HG03571 (cell line): Measurements from ENCODE around the gene CUBN.

Source experiments
- ATAC-seq: cut with Tn5 transposase; IDR thresholded peaks from one replicate; pipeline ENCODE4 v1.9.1; 2021; ENCODE audit not compliant: unreplicated experiment

The CUBN gene

GRCh38 chr10:17109475-17110207 lies 20.0 kb downstream of the CUBN start:
- ATAC-seq, result no peak

- ATAC-seq, result no peak
These were observed 20.6 kb downstream of the CUBN start for GRCh38 chr10:17109046-17109445.

DNA sequence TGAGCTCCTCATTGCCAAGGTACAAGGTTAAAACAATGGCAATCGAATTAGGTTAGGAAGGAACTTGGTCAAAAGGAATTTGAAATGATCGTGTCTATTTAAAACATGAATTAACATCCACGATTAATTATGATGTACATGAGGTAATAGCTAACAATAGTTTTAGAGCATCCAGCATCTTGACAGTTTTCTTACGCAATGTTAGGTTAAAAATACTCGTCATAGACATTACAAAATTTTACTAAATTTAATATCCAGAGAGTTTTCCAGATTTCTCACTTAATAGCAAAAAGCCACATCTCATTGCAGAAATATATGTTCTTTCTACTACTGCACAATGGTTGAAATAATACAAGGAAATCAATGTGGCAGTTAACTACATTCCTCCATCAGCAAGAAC lies 22.6 kb downstream of the CUBN start:
- no peak for ATAC-seq

GRCh38 chr10:17101910-17102266 lies 27.7 kb downstream of the CUBN start:
- no peak for ATAC-seq

DNA sequence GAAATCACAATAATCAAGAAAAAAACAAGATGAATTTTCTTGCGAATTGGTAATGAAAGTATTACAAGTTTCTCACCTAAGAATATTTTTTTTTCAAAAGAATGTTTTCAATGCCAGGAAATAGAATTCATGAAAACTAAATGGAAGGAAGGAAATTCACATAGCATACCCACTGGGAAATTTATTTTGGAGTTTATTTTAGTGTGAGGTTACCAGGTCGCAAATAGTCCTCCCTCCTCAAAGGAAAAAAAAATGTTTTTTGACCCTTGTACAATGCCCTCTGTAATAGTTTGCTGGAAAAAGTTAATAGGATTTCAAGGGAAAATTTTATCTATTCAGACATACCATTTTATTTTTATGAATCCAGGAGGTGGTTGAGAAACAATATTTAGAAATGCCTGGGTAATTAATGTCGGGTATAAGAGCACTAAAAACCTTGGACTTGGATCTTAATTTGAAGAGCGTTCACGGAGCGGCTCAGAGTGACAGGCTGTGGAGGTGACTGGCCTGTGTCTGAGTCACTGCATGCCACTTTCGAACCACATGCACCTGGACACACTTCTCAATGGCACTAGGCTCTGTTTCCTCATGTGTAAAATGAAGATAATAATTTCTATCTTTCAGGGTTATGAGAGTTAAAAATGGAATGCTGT lies 28.2 kb downstream of the CUBN start:
- ATAC-seq, result no peak

- no peak for ATAC-seq
These were observed 29.0 kb downstream of the CUBN start for GRCh38 chr10:17100586-17100985.

DNA sequence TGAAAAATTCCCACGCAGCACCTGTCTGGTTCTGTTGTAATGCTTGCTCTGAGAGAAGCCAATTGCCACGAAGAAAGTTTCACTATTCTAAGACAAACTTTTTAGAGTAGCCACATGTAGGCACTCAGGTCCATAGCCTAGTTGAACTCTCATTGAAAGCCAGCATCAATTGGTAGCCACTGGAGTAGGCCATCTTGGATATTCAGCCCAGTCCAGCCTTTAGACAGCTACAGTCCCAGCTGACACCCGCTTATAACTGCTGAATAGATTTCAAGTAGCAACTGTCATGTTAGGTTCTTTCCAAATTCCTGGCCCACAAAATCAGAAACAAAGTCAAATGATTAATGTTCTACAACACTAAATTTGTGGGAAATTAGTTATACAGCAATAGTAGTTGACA lies 31.6 kb downstream of the CUBN start:
- no peak for ATAC-seq

GRCh38 chr10:17094844-17095243 lies 34.8 kb downstream of the CUBN start:
- ATAC-seq, result no peak

DNA sequence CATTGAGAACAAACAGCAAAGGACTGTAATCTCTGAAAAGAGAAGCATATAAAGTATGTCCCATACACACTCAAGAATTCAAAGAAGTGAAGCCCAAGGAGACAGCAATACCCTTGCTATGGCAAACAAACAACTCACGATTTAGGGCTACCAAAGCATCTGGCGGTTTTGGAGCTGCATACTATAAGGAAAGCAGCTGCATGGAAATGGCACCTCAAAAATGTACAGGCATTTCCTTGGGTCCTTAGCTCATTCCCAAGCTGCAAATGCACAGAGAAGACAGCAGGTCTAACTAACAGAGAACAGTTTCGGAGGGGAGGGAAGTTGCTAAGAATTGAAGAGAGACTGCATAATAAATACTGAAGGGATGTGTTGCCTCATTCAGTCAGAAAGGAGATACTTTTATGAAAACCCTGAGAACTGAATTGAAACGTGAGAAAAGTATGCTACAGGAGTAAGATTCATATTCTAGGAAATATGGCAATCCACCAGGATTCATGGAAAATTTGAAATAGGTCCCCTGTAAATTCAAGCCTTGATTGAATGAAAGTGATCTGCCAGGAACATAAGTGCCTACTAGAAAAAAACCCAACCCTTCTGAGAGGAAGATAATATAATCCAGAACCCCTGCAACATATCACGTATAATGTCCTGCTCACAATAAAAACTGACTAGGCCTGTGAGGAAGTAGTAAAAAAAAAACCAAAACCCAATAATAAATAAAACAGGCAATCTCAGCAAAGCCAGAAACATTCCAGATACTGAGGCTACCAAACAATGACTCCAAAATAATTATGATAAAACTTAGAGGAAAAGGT lies 36.4 kb downstream of the CUBN start:
- ATAC-seq, result no peak

DNA sequence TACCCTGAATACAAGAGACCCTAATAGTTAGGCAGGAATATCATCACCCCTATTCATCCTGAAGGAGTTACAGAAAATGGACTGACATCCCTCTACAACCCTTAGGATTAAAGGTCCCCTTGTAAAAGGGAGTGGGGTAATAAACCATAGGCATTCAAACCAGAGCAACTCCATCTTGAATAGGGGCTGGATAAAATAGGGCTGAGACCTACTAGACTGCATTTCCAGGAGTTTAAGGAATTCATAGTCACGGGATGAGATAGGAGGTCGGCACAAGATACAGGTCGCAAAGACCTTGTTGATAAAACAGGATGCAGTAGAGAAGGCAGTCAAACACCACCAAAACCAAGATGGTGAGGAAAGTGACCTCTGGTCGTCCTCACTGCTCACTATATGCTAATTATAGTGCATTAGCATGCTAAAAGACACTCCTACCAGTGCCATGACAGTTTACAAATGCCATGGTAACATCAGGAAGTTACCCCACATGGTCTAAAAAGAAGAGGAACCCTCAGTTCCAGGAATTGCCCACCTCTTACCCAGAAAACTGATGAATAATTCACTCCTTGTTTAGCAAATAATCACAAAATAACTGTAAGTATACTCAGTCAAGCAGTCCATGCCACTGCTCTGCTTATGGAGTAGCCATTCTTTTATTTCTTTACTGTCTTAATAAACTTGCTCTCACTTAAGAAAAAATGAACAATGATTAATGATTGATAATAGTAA lies 37.2 kb downstream of the CUBN start:
- no peak for ATAC-seq

DNA sequence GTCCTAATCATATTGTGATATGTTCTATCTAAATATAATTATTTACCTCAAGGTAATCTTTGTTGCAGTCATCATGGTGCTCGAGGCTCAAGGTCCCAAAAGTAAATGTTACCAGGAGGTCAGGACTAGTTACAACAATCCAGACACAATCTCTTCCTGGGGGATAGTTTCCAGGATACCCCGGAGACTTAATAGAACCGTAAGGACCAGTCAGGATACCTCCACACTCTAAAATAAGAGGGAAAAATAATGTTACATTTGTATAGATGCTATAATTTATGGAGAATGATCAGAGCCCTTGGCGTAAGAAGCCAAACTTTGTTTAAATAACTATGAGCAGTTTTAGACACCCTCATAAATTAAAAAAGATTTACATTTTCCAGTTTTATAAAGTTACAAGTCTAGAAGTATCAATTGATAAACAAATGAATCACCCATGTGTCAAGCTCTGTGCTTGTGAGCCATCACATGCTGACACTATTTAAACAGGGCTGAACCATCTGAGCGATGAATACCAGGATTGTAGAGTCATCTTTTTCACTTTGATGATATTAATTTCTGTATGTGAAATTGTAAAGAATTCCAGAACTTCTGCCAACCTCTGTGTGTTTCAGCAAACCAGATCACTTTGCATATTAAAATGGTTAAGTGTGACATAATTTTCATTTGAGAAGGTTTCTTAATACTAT lies 41.3 kb downstream of the CUBN start:
- ATAC-seq, result no peak

GRCh38 chr10:17086865-17087367 lies 42.7 kb downstream of the CUBN start:
- no peak for ATAC-seq

GRCh38 chr10:17085011-17085725 lies 44.4 kb downstream of the CUBN start:
- ATAC-seq, result no peak

- ATAC-seq, result no peak
These were observed 45.4 kb downstream of the CUBN start for GRCh38 chr10:17084258-17084657.

DNA sequence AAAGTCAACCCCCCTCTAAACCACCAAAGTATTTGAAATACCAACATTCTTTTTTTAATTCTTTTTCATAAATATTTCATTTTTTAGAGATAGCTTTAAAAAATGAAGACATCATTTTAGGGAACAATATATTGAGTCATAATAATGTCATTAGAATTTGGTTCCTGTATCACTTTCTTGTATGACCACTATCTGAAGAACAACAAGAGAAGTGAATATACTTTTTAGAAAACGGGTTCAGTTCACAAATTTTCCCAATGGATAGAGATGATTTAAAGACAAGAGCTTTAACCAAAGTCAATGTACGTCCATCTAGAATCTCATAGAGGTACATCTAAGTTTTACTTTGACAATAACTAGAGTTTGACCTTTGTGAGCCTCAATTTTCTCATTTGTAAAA lies 48.2 kb downstream of the CUBN start:
- ATAC-seq, result no peak

DNA sequence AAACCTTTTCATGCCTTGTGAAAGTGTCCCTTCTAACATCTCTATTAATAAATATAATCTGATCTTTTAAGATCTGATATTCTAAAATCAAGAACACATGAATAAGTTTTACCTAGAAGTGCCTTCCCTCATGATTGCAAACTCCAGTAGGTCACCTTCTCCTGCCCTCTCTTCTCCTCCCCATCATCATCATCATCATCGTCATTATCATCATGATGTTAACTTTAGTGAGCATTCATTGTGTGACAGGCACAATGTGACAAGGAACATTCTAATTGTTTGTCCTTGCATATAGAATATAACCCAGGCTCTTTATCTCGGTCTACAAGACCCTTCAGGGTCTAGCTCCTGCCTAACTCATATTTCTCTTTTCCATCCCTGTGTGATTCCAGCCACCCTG lies 51.7 kb downstream of the CUBN start:
- ATAC-seq, result no peak

GRCh38 chr10:17077346-17077781 lies 52.2 kb downstream of the CUBN start:
- ATAC-seq, result no peak

- ATAC-seq, result no peak
These were observed 52.8 kb downstream of the CUBN start for GRCh38 chr10:17076626-17077345.
